ENCODE data around the gene CDKN2AIP.

- TF ChIP-seq, protein P1, sequence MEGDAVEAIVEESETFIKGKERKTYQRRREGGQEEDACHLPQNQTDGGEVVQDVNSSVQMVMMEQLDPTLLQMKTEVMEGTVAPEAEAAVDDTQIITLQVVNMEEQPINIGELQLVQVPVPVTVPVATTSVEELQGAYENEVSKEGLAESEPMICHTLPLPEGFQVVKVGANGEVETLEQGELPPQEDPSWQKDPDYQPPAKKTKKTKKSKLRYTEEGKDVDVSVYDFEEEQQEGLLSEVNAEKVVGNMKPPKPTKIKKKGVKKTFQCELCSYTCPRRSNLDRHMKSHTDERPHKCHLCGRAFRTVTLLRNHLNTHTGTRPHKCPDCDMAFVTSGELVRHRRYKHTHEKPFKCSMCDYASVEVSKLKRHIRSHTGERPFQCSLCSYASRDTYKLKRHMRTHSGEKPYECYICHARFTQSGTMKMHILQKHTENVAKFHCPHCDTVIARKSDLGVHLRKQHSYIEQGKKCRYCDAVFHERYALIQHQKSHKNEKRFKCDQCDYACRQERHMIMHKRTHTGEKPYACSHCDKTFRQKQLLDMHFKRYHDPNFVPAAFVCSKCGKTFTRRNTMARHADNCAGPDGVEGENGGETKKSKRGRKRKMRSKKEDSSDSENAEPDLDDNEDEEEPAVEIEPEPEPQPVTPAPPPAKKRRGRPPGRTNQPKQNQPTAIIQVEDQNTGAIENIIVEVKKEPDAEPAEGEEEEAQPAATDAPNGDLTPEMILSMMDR (IDR thresholded peaks at IDR 0.05; ENCODE audit: insufficient read depth, low read length, poor library complexity, severe bottlenecking), result no peak
- no peak for TF ChIP-seq EZH2phosphoT487 (conservative IDR thresholded peaks at IDR 0.05; ENCODE audit: low read length)
Measured at GRCh38 chr4:183412821-183413220, 31.6 kb upstream of the CDKN2AIP start.

All from SU-DHL-6 (cell line).